Activated effector memory CD4-positive, alpha-beta T cell treated with Interleukin-2 at 50 U/mL for 16 hours (primary cell): ENCODE results near the gene ABCC10.

Experiments used
- DNase-seq: peaks from one replicate; pipeline ENCODE4 v3.0.0-alpha.2; 2020

Gene ABCC10

GRCh38 chr6:43471399-43471798 is 44.1 kb downstream of the ABCC10 start:
- no peak for DNase-seq

GRCh38 chr6:43472515-43472914 is 45.2 kb downstream of the ABCC10 start:
- DNase-seq, result no peak

DNA sequence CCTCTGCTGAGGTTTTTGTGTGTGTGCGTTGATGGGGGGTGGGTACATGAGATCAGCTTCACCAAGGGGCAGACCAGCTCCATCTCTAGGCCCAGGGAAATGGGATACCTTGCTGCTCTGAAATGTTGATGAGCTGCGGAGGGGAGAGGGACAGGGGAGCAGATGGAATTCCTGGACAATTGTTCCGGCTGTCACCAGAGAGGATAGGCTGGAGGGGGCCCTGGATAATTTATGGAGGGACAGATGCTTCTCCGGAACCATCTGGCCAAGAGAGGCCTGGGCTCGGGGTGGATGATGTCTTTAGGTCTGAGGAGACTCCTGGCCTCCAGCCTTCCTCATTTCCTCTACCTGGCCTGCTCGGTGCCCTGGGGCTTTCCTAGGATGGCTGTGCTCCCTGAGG is 48.2 kb downstream of the ABCC10 start:
- no peak for DNase-seq

DNA sequence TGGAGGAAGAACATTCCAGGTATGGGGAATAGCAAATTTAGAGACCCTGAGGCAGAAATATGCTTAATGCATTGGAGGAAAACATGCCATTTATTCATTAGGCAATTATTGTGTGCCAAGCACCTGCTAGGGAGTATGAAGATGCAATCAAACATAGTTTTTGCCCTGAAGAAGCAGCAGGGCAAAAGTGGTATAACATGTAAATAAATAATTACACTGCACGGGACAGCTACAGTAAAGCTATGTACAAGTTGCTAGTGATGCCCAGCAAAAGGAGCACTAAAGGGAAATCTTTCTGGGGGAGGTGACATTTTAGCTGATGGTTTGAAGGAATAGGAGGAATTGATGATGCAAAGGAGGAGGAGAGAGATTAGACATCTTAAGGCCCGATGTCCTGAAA is 49.4 kb downstream of the ABCC10 start:
- DNase-seq, result no peak

- peak; percentile 93 for DNase-seq
These were observed 50.1 kb downstream of the ABCC10 start, which contains the start of gene TJAP1 for GRCh38 chr6:43477235-43478007. TSS of gene TJAP1 (plus strand) at chr6:43477570. CDS start at chr6:43499002, 21,432 bp downstream.

DNA sequence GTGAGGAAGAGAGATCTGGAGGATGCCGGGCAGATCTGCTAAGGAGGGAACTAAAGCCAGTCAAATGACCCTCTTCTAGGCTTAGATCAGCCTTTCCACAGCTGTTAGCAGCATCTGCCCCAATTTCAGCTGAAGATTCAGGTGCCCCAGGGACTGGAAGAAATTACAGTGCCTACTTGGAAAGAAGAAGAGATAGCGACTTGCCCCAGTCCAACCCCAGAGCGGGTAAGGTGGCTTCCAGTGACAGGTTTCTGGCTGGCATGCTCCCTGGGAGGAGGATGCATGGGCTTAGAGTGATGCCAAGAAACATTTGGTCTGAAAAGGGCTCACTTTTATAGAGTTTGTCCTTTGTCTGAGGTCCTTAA is 50.6 kb downstream of the ABCC10 start:
- no peak for DNase-seq

DNA sequence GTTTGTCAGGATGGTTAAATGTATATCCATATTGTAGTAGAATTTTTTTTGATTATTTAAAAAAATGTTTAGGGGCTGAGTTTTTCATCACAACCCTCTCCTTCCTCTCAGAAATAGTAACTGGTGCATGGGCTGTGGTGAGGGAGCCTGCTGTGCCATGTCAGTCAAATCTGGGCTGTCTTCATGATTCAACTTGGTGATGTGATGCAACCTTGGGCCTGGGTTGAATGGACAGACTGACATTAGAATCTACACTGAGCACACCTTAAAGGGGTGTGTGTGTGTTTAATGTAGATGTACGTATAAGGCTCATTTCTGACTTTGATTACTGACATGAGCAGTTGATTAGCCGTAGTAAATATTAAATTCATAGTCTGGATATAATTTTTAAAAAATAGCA is 53.7 kb downstream of the ABCC10 start:
- DNase-seq, result no peak

DNA sequence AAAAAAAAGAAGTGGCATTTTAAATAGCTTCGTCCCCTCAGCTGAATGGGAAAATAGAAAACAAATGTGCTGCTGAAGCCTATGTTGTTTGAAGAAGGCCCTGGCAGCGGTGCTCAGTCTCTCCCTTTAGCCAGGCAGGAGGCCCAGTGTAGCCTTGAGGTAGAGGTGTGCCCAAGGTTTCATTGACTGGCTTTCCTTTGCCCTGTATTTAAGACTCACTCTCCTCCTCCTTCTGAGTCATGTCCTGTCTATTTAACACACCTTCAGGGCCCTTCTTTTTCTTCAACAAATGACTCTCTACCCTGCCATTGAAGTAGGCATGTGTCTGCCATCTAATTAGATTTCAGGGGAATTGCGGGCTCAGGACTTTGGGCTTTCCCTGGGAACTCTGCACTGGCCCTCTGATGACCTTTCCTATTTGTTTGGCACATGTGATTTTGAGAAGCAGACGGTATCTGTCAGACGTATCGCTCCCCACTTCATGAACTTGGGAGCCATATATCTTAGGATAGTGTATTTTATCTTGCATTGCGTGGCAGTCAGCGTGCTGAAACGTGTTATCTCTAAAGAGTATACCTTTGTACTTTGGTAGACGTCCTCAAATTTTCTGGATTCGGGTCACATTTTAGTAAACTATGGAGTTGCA is 54.4 kb downstream of the ABCC10 start:
- no peak for DNase-seq

DNA sequence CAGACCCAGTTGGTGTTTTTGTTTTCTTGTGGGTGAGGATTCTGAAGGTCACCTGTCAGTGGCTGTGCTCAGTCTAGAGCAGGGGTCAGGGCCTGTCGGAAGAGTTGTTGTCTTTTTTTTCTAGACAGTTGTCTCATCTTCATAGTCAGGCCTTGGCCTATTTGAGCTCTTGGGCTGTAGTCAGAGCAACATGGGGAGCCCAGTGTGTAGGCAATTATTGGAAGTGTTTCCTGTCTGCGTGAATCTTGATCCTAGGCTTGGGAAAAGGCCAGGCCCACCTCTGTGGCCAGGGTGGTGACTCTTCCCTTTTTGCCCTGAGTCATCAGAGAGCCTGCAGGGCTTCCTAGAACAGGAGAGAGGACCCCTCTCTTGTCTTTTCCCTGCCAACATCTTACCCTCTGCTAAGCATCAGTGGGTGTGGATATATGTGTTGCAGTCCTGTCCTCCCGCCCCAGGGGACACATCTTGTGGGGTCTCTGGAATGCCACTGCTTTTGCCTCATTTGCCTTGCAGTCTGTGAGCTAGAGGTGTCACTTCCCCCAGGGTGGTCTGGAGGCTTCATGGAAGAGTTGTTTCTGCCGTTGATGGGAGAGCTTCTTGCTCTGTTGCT is 61.4 kb downstream of the ABCC10 start:
- DNase-seq, result no peak

DNA sequence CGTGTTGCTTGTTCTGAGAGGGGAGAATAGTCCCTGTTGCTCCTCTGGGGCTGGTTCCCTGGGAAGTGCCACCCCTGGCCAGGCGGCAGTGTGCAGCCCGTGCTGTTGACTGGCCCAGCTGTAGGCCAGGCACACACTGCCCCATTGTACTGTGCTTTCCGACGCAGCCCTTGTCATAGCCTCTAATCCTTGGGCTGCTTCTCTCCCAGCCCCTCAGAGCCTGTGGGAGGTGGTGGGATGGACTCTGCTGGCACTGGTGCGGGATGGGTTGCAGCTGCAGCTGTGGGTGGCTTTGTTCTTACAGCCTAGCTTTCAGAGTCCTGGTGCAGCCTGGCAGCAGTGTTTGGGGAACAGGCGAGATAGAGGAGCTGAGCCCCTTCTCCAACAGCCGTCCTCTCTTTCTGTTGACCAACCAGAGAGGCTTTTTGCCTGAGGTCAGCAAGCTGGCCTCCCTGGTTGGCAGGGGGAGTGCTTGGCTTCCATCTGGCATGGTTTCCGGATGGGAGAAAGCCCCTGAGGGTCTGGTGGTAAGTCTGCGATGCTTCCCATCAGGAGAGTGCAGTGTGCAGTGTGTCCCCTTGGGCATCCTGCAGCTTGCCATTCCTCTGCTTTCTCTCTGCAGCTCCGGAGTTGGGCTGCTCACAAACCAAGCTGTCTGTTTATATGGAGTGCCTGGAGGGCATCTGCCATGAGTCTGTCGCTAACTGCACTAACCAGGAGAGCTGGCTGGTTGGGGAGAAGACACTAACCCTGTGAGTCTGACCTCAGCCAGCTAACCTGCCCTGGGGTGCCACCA is 62.1 kb downstream of the ABCC10 start:
- no peak for DNase-seq

DNA sequence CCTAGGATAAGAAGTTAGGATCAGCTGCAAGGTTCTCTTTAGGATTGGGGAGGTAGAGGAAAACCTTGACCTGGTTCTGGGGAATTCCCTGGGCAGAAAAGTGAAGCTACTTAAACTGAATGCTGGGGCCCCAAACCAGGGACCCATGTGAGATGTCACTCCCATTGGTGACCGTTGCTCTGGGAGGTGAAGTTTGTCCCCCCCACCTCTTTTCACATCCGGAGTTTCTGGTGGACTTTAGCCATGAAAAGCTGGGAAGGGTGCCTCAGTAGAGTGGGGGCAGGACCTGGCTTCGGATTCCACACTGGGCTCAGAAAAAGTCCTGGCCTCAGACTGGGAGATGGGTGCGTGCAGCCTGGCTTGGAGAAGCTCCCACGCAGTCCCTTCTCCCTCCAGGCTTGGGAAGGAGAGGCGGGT is 63.2 kb downstream of the ABCC10 start:
- DNase-seq, result no peak

- DNase-seq, result no peak
These were observed 64.7 kb downstream of the ABCC10 start for GRCh38 chr6:43491750-43492661.

DNA sequence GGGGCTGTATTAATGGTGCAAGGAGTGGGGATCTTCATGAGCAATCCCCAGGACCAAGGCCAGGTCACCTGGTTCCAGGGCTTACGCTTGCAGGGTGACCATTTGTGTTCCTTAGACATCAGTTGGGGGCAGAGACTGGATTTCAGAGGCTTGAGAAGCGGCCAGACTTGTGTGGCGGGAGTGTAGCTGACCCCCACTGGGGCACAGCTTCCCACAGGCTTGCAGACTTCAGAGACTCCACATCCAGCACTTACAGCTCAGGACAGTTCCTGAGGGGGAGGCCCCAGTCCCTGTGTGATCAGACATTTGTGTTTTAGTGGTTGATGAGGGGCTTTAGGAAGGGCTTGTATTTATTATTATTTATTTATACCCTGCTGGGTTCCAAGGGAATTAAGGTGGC is 65.3 kb downstream of the ABCC10 start:
- DNase-seq, result no peak

DNA sequence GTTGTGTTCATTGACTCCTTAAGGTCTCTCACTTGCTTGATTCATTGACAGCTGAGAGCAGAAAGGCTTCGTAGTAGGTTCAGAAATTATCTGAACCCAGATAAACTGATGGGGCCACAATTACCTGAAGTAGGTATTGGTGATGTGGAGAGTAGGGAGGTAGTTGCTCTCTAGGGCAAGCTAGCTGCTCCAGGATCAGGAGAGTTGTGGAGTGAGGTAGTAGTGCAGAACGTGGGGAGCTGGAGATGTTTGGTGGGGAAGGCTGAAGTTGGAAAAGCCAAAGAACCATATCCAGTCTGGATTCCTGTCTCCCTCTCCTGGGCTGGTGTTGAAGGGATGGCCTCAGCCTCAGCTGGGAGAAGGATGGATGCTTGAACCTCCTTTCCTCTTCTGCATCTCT is 65.9 kb downstream of the ABCC10 start:
- no peak for DNase-seq

GRCh38 chr6:43493833-43494232 is 66.5 kb downstream of the ABCC10 start:
- DNase-seq, result no peak

DNA sequence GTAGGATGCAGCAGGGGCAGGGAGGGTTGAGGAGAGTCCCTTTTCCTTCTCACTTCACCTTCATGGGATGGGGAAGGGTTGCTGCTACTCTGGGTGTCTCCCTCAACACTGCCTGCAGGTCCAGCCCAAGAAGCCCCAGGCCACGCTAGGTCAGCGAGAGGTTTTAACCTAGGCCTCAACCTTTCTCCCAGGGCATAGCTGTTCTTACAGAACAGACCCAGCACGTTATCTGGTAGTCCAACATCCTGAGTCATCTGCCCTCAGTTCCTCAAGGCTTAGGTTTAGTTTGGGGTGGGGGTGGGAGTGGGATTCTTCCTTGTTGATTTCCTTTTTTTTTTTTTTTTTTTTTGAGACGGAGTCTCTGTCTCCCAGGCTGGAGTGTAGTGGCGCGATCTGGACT is 67.0 kb downstream of the ABCC10 start:
- no peak for DNase-seq

- no peak for DNase-seq
These were observed 67.4 kb downstream of the ABCC10 start for GRCh38 chr6:43494766-43495165.

- peak; percentile 16 for DNase-seq
These were observed 68.1 kb downstream of the ABCC10 start for GRCh38 chr6:43495409-43495941.

DNA sequence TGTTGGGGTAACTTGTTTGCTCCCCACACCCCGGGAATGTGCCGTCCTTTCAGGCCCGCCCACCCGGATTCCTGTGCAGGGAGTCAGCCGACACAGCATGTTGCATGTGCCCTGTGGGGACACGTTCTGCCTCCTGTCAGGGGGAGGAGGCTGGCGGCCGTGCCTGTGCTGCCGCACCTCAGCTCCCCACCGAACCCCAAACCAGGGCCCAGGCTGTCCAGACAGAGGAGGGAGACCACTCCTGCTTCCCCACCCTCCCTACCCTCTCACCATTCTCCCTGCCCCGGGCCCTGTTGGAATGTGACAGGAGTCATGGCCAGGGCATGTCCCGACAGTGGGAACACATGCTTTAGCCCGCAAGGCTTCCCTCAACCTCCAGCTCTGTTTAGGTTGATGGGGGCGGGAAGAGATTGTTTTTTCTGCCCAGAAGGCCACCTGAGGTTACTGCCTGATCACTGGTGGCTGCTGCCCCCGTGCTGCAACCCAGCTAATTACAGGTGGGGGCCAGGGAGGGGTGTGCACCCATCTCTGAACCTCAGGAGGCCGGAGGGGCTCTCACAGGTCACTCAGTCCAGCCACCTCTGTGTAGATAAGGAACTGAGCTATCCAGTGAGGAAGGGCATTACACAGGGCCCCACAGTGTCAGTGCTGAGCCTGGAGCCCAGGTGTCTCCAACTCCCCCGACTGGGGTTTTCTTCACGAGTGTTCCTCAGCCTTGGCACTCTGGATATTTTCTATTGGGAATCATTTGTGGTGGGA is 69.2 kb downstream of the ABCC10 start:
- DNase-seq, result no peak

GRCh38 chr6:43497129-43497396 is 69.7 kb downstream of the ABCC10 start:
- no peak for DNase-seq

GRCh38 chr6:43497689-43498088 is 70.3 kb downstream of the ABCC10 start:
- no peak for DNase-seq
